Stimulated activated CD8-positive, alpha-beta memory T cell treated with anti-CD3 and anti-CD28 coated beads, Interleukin-4, amount 100 ng/mL, for 1 hour (primary cell): ENCODE measurements around the gene TMPRSS6.
A peak's percentile ranks its signal among the peaks of the same experiment; 100 is the strongest.

Source experiments
- DNase-seq, 2 donors: peaks; one replicate each; pipeline ENCODE4 v3.0.0-alpha.2; 2020; ENCODE audit warnings: low read depth in 2 of 2, low spot score in 1 of 2

Gene TMPRSS6

GRCh38 chr22:37140686-37141323 is 31.3 kb upstream of the TMPRSS6 start:
- no peak for DNase-seq

- no peak for DNase-seq
Measured at GRCh38 chr22:37139762-37140161, 30.2 kb upstream of the TMPRSS6 start.

DNA sequence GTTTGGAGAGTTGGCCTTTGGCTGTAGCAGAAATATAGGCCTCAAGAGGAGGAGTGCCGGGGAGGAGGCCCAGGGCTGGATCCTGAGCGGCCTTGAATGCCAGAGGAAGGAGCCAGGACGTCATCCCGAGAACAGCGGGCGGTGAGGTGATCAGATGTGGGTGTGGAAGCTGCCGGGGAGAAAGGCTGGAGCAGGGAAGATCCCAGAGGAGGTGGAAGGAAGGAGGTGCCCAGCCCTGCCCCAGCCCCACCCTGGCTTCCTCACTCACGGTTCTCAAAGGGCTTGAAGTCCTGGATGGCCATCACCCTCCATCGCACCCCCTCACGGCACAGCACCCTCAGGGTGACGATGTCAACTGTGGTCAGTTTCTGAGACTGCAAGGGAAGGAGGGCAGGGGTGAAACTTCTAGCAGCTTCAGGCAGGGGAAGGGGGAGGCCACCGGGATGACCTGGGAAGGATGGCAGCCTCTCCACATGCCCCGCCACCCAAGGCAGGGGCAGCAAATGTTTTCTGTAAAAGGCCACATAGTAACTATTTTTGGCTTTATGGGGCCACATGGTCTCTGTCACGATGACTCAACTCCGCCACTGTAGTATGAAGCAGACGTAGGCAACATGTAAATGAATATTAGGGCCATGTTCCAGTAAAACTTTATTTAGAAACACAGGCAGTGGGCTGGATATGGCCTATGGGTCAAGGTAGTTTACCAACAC is 29.5 kb upstream of the TMPRSS6 start:
- DNase-seq: no peak

GRCh38 chr22:37137903-37138665 is 28.6 kb upstream of the TMPRSS6 start:
- DNase-seq: no peak

DNA sequence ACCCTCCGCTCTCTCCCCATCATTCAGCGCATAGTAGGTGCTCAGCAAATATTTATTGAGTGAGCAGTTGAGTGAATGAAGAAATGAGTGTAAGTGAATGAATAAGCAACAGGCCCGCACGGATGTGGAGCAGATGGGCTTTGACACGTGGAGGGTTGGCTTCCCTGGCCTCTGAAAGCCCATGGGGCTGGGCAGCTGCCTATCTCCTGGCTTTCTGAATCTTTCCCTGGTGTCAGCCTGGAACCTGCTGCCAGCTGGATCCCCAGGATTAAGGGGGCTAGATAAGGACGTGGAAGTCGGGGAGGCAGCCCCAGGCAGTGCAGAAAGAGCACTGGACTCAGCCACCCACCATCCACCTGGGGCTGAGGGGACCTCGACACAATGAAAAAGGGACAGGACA is 27.6 kb upstream of the TMPRSS6 start:
- no peak for DNase-seq

GRCh38 chr22:37135023-37135422 is 25.5 kb upstream of the TMPRSS6 start:
- no peak for DNase-seq

GRCh38 chr22:37133304-37134018 is 23.9 kb upstream of the TMPRSS6 start:
- no peak for DNase-seq

- DNase-seq: no peak
Measured at GRCh38 chr22:37132773-37133172, 23.3 kb upstream of the TMPRSS6 start.

GRCh38 chr22:37129866-37130441 is 20.4 kb upstream of the TMPRSS6 start:
- no peak for DNase-seq

GRCh38 chr22:37128555-37129281 is 19.2 kb upstream of the TMPRSS6 start:
- DNase-seq: no peak

DNA sequence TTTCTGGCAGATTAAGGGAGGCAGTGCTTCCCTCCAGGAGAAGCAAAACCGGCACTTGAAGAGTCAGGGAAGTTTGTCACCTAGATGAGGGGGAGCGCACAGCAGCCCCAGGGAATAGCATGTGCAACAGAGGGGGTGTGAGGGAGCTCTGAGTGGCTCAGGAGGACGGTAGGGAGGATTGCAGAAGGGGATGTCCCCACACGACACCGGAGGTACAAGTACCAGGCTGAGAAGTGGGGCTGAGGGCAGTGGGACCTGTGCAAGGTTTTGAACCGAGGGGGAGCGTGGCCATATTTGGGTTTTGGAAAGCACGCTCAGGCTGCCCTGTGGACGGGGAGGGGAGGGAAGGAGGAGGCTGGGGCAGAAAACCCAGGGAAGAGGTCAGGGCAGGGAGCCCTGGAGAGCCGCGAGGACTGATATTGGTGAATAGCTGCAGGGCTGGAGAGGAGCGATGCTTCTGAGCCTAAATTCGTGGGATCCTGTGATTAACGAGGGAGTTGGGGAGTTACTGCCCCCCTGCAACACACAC is 17.9 kb upstream of the TMPRSS6 start:
- DNase-seq: no peak

GRCh38 chr22:37126882-37127281 is 17.4 kb upstream of the TMPRSS6 start:
- no peak for DNase-seq

DNA sequence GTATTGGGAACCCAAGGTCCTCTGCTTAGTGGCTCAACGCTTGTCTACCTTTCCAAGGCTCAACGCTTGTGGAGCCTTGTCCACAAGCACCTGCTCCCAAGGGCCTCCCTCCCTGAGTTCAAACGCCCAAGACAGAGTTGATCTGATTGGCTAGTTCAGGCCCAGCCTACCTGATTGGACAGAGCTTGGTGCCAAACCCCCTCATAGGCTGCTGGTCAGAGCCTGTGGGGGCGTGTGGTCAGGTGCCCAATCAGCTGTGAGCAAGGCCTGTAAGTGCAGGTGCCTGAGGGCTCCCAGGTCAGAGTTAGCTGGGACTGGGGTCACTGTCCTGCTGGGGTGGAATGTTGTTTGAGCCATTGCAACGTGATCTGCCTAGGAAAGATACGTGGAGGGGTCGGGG is 16.9 kb upstream of the TMPRSS6 start:
- no peak for DNase-seq

DNA sequence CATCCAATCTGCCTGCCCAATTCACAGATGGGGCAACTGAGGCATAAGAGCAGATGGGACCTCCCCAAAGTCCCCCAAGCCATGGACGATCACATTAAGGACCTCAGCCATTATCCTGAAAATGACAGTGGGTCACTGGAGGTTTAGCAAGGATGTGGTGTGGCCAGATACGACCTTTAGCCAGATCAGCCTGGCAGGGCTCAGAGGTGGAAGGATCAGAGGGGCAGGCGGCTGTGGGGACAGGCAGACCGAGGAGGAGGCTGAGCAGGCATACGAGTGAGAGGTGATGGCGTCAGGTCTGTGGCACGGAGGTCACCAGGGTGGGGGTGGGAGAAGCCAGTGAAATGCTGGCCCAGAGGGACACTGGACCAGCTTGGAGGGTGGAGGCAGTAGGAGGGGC is 14.1 kb upstream of the TMPRSS6 start:
- no peak for DNase-seq

- no peak for DNase-seq
Measured at GRCh38 chr22:37122598-37123180, 13.2 kb upstream of the TMPRSS6 start.

DNA sequence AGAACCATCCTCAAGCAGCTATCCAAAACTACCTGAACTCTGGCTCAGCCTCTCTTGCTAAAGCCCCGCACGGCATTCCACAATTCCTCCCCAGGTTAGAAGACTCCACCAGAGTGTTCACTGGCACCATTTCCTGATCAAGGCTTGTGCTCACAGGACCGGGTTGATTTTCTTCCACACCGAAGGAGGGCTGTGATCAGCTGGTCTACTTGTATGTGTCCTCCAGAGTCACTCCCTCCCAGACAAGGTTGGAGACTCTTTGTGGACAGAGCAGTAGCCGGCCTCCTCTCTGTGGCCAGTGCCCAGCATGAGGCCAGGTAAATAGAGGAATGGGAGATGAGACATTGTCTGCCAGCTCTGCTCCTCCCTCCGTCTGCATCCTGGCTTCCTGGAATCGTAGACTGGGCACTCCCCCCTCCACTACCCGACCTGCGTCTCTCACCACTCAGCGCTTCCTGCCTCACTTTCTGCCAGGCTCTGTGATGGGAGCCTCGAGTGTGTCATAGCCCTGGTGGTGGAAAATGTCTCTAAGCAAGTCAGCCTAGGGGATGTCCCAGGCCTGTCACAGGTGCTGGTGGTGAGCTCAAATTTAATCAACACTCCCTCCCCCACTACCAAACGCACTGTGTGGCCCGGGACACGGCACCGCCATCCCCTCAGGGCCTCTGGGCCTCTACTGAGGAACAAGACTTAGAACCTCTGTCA is 12.5 kb upstream of the TMPRSS6 start:
- DNase-seq: peak; percentile 71 to 85

- no peak for DNase-seq
Measured at GRCh38 chr22:37120569-37121340, 11.2 kb upstream of the TMPRSS6 start.

GRCh38 chr22:37119872-37120271 is 10.4 kb upstream of the TMPRSS6 start:
- no peak for DNase-seq

GRCh38 chr22:37118083-37118482 is 8.6 kb upstream of the TMPRSS6 start:
- DNase-seq: no peak
